GM18951 (cell line): ENCODE results near the gene PRIM2.
"Not testable (repeated sequence)": the region's sequence is repeated elsewhere in the genome, so short reads cannot be mapped to it uniquely, and the experiment has no call there.

ENCODE experiments used
- in situ Hi-C: fragments of 300-500 bp; cut with MboI; formaldehyde crosslinking; loops from one replicate; pipeline ENCODE4 v1.12.0; 2022; ENCODE audit warnings: low sequenced_read_pairs, mixed read lengths, inconsistent platforms; ENCODE audit not compliant: unreplicated experiment

The PRIM2 gene

DNA sequence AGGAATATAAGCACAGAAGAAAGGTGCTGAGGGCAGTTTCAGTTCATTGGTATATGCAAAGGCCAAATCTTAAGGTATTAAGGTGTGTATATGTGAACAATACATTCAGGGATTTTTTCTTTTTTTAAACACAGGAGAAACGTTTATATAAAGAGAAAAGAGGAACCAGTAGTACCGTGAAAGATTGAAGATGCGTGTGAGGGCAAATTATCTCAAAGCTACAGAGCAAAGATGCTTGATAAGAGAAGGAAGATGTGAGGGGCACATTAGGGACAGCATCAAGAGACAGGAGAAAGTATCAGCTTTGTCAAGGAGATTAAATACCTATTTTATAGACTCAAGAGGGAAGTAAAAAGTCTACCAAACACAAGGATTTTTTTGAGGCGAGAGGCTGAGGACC is 165.0 kb downstream of the PRIM2 start:
- in situ Hi-C loops: not testable (repeated sequence)

DNA sequence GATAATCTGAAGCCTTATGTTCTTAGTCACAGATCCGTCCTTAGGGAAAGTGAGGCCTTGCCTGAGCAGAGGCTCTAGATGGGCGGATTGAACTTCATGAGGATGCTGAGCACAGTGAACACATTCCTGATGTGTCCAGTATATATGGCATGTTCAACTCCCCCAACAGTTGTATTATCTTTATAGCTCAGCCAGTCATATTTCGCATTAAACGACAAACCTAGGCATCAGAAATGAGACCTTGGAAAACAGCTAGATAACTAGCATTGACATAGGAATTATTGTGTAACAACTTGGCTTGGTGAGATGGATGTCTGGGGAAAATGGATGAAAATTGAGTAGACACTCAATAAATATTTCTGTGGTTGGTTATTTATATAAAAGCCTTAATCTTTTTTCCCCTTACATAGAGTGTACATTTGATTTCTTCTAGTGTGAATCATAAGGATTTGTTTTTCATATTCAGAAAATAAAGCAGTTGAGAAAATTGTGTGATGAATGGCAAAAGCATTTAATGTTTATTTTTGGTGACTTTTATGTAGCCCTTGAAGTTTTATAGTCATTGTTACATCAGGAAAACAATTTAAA is 169.2 kb downstream of the PRIM2 start:
- in situ Hi-C loops: not testable (repeated sequence)

DNA sequence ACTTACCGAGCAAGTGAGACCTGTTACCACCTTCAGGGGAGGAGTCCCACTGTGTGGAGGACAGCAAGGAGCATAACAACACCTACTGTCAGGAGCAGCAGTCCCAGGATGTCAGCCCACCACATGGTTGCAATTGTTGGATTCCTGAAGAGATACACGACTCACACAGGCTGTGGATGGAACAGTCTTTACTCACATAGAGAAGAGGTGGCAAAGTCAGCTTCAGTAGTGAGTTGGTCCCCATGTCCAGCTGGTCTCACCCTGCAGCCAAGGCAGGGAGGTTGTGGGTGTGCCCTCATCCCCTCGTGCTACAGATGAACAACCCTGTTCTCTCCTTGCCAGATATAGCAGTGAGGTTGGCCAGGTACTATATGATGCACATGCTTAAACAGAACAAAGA is 171.1 kb downstream of the PRIM2 start:
- in situ Hi-C loops: not testable (repeated sequence)

DNA sequence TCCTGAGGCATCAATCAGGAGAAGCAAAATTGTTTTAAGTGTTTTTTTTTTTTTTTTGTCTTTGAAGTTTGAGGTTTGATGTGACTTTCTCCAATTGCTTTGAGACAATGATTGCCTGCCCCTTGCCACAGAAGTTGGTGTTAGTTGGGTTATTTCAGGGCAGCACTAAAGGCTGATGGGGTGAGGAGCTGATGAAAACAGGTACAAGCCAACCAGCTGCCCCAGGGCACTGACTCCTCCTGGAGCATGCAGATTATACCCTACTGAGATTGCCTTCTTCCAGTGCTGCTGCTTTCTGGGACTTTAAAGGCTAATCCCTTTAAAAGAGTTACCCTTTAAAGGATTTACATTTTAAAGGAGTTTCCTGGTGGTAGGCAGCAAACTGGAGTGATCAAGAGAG is 172.5 kb downstream of the PRIM2 start:
- in situ Hi-C loops: not testable (repeated sequence)

DNA sequence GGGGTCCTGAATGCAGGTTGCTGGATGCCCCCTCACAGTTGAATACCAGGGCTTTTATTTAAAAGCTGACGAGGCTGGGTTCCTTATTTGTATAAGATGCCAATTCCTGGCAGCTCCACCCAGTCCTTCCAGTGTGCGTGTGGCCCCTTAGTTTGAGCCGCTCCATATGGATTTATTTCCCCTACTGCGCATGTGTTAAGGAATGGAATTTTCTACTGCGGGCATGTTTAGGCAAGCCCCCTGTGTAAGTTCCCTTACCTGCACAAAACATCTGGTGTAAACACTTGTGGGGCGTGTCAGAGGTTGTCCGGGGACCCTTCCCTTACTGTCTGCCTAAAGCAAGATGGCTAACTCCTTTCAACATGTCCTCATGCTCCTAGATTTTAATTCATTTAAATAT is 174.4 kb downstream of the PRIM2 start:
- in situ Hi-C loops: not testable (repeated sequence)

DNA sequence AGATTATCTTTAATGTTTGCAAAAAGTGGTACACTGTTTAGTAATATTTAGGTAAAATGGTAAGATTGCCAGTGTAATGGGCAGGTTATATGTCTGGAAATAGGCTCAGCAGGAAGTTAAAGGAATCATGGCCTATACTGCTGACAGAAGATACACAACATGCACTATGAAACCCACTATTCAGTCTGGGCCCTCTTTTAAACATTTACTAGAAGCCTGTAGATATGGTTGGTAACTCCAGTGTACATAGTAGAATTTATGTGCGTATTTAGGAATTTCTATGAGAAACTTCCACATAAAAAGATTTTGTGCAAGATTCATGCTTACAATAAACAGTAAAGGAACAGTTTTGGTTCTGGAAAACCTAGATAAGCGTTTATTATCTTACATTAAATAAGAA is 178.8 kb downstream of the PRIM2 start:
- in situ Hi-C loops: not testable (repeated sequence)

DNA sequence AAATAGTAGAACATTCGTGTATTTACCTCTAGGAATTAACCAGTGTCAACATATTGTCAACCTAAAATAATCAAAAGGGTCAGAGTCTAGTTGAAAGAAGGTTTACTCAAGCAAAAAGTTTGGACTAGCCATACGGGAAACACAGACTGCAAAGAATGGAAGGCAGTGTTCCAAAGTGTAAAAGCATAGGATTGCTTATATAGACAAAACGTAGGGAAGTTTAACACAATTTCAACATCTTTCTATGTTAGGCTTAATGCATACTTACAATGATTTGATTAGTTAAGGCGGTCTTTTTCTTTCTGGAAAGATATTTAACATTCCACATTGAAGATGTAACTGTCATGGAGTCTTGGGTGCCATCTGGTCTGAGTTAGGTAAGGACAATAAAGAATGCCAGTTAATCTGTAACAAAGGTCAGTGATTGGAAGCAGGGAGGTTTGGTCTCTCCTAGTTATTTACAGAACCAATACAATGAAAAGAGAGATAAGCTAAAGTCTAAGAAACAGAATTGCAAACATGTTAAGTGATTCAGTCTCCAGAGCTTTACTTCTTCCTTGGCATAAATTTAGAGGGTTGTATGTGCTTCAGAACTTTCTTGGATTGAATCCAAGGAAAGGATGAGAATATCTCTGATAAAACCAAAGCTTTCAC is 183.1 kb downstream of the PRIM2 start:
- in situ Hi-C loops: not testable (repeated sequence)

DNA sequence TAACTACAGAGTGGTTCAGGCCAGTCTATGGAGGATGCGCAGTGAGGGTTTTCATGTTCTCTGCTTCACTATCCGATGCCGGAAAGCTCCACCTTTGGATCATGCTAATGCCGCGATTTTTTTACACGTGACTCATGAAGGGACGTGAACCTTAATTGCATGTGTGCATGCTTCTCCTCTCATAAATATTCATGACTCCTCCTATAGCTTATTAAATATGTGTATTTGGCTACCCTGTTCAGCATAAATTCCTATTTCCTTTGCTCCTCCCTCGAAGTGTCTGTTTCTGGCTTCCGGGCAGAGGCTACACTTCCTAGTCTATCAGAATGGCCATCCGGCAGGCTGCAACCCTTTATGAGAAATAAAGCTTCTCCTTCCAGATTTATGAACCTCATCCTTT is 185.0 kb downstream of the PRIM2 start:
- in situ Hi-C loops: not testable (repeated sequence)

DNA sequence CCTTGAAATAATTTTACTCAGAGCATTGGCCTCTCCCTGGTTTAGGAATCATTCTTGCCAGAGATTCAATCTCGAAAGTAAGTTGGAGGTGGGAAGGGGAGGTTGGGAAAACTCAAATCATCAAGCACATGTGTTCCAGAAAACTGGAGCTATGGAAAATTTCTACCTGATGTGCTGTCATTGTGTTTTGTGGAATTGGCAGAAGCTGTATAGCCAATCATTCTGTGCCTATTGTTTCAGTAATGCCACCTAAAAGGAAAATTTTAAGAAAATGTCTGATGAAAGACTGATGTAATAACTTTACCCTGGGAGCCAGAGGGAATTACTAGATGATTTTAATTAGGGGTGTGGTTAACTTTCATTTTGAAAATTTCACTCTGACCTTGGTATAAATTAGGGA is 187.8 kb downstream of the PRIM2 start:
- in situ Hi-C loops: not testable (repeated sequence)

DNA sequence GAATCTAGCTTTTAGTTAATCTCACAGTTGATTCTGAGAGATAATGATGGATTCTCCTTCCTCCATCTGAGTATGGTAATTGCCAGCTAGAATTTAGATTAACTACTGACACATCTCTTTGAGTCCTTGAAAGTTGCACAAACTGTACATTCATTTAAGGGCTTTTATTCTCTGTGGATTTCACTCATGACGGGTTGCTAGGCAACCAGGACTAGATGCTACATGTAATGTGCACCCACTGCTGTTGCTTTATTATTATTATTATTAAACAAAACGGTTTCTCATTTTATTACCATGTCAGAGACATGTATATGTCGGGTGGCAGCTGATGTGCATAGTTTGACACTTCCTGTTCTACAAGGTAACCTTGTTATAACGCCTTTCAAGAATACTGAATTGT is 193.0 kb downstream of the PRIM2 start:
- in situ Hi-C loops: not testable (repeated sequence)

DNA sequence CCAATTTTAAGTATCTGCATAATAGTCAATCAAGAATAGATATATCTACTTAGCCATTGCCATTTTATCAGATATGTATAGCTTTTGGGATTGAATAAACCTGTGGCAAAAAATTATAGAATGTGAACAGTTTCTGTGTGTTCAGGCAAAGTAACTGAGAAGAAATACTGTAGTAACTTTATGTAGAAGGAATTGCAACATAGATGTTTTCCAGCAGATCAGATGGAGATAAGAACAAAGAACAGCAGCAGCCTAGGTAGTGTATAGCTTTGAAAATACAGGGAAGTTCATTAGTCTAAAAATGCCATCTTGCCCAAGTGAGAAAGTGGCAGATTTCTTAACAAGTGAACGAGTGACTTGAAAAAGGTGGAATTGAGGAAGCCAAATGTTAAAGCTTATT is 197.7 kb downstream of the PRIM2 start:
- in situ Hi-C loops: not testable (repeated sequence)

DNA sequence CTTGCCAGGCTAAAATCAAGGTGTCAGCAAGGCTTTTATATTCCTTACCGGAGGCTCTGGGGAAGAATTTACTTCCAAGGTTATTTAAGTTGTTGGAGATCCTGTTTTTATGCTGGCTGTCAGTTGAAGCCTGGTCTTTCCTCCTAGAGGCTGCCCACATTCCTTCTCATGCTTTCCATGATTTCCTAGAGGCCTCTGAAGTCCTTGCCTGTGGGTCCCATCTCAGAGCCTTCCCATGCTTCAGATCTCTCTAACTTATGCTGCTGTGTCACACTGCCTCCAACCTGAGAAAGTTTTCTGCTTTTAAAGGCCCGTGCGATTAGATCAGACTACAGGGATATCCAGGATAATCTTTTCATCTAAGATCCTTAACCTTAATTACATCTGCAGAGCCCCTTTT is 198.4 kb downstream of the PRIM2 start:
- in situ Hi-C loops: not testable (repeated sequence)

DNA sequence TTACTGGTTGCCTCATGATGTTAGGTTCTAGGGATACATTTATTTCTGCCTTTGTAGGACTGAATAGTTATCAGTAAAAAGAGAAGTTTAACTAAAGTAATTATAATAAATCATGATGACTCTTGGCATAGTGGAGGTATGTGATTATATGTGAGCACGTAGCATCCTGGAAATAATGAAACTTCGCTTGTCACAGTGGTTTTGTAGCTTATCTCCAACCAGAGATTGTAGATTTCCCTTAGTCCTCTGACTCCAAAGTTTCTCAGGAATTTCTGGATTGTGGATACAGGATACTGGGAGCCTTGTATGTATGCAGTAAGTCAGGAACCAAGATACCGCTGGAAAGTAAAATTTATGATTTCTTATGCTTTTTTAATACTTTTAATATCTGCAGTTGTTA is 199.3 kb downstream of the PRIM2 start:
- in situ Hi-C loops: not testable (repeated sequence)

DNA sequence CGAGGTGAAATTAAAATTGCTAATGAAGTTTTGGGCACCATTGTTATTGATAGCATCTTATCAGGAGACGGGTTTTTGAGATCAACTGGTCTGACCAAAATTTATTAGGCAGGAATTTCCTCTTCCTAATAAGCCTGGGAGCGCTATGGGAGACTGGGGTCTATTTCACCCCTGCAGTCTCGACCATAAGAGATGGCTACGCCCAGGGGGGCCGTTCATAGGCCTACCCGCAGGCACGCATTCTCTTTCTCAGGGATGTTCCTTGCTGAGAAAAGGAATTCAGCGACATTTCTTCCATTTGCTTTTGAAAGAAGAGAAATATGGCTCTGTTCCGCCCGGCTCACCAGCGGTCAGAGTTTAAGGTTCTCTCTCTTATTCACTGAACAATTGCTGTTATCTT is 201.8 kb downstream of the PRIM2 start:
- in situ Hi-C loops: not testable (repeated sequence)

DNA sequence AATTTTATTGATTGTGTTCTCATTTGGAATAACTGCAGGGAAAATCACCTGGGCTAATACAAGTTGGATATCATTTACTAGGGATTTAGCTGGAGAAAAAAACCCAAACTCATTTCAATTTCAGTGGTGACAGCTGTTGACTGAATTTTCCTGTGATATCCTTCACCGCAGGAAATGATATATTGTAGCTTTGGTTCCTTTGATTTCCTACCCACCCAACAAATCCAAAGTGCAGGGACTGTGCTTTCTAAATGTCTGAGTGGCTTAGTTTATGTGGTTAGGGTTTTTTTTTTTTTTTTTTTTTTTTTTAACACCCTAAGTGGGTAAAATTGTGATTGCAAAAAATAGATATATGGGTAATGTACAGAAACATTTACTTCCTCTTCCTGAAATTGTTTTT is 203.7 kb downstream of the PRIM2 start:
- in situ Hi-C loops: not testable (repeated sequence)

DNA sequence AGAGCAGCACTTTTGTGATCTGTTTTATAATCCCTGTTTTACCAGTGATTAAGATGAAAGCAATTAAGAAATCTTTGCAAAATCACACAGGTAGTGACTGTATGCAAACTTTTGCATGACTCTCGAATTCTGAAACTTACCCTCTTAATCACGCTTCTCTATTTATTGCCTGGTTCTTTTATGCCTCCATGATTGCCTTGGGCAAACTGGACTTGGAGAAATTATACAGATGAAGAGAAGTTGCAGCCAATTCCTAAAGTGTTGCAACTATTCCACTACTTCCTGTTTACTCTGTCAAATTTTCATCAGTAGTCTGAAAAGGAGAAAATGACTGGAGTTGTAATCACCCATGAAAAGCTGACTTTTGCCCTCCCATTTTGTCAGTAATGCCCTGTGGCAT is 205.8 kb downstream of the PRIM2 start:
- in situ Hi-C loops: not testable (repeated sequence)

DNA sequence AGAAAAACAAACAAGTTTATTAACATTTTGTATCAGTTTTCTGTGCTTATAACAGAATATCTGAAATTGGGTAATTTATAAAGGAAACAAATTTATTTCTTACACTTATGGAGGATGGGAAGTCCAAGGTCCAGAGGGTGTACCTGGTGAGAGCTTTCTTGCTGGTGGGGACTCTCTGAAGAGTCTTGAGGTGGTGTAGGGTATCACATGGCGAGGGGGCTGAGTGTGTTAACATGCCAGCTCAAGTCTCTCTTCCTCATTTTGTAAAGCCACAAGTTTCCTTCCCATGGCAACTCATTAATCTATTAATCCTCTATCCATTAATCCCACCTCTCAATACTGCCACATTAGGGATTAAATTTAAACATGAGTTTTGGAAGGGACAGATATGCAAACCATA is 212.3 kb downstream of the PRIM2 start:
- in situ Hi-C loops: not testable (repeated sequence)

DNA sequence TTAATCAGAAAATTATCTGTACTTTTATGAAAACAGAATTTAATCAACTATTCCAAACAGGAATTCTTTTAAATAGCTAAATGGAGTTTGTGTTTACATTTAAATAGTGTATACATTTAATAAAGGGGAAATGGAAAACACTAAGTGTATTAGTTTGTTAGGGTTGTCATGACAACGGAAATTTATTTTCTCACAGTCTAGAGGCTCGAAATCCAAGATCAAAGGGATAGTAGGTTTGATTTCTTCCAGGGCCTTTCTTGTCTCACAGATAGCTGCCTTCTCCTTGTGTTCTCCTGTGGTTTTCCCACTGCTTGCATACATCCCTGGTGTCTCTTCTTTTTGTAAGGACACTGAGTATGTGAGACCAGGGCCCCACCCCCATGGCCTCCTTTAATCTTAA is 215.2 kb downstream of the PRIM2 start:
- in situ Hi-C loops: not testable (repeated sequence)

DNA sequence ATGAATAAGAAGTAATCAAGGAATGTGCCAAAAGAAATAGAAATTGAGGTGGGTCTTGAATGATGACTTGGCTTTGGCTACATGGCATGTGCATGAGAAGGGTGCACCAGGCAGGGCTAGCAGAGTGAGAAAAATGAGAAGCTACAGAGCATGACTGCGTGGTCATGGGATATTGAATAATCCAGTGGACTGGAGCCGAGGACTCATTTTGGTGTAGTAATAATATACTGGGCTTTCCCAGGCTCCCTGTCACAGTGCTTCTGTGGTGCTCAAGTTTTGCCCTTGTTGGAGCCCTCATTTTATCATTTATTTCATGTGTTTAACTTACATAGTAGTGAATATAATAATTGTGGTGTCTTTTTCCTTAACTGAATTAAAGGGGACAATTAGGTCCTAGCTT is 217.7 kb downstream of the PRIM2 start:
- in situ Hi-C loops: not testable (repeated sequence)

DNA sequence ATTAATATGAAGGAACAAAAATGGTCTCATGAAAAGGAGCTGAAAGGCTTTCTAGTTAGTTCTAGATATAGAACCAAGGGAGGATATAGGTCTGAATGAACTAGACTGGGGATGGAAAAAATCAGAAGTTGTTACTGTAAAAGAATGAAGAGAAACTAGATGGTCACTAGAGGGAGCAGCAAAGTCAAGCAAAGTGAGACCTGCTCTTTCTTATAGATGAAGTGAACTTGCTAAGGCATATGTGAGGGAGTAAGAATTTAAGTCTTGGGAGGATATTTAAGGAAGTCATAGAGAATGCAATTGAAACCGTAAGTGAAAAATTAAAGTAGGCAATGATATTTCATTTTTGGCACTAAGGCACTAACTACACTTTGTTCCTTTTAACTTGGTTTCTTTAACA is 218.6 kb downstream of the PRIM2 start:
- in situ Hi-C loops: not testable (repeated sequence)

DNA sequence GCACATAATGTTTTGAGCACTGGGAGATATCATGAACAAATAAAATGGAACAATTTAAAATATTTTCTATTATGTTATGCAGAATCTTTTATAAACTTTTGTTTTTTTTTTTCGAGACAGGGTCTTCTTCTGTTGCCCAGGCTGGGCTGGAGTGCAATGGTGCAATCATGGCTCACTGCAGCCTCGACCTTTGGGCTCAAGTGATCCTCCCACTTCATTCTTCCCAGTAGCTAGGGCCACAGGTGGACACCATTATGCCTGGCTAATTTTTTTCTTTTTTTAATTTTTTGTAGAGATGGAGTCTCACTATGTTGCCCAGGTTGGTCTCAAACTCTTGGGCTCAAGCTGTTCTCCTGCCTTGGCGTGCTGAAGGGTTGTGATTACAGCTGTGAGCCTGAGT is 220.5 kb downstream of the PRIM2 start:
- in situ Hi-C loops: not testable (repeated sequence)

DNA sequence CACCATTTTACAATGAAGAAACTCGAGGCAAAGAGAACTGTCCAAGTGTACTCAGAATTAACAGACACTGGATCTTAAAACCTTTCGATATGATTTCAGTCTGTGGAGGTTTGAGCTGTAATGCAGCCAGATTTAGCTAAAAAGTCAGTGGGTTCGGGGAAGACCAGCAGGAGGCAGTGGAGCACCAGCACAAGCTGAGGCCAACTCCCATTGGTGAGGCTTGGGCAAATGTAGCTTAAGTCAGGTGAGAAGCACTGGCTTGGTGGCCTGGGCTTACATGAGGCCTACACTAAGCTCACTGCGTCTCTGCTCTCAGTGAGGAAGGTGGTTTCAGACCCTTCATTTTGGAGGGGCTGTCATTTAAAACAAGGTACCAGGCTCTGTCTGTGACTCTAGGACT is 234.5 kb downstream of the PRIM2 start:
- in situ Hi-C loops: not testable (repeated sequence)
